Keratinocyte (primary cell): Measurements from ENCODE around the gene PDIA2. TPM values are rescaled to one million over a fixed set of nuclear protein-coding genes. Genes with fewer than 3 reads are reported as not detected.

Experiments used
- DNase-seq: peaks from one replicate; pipeline ENCODE4 v3.0.0-alpha.2; 2011; ENCODE audit warnings: low read depth, missing footprints, low spot score
- FAIRE-seq: peaks from 2 replicates; lab custom pipeline; 2011; peaks lifted over from hg19 to GRCh38; lab: Jason Lieb, UNC
- H2AFZ ChIP-seq: 2 replicates; pipeline ENCODE4 v1.6.0; 2012; ENCODE audit warnings: low read length, control low read depth, inconsistent platforms; ENCODE audit not compliant: control insufficient read depth
- H3K27ac ChIP-seq: 2 replicates; pipeline ENCODE4 v1.5.1; 2011; ENCODE audit warnings: low read length; ENCODE audit not compliant: control insufficient read depth, insufficient read depth
- H3K27me3 ChIP-seq: 3 replicates; pipeline ENCODE4 v1.6.0; 2011; ENCODE audit warnings: low read length; ENCODE audit not compliant: control insufficient read depth, insufficient read depth; ENCODE audit errors: extremely low read depth
- H3K36me3 ChIP-seq, 2 experiments: 2 replicates in 1 of 2; 3 replicates in 1 of 2; pipeline ENCODE4 v1.5.1; 2011; ENCODE audit warnings: low read length in 2 of 2, mild to moderate bottlenecking in 1 of 2; ENCODE audit not compliant: control insufficient read depth in 2 of 2, insufficient read depth in 2 of 2; ENCODE audit errors: extremely low read depth in 1 of 2
- H3K4me1 ChIP-seq: 3 replicates; pipeline ENCODE4 v1.5.1; 2011; ENCODE audit warnings: low read length; ENCODE audit not compliant: control insufficient read depth, insufficient read depth; ENCODE audit errors: extremely low read depth
- H3K4me2 ChIP-seq: 3 replicates; pipeline ENCODE4 v1.6.0; 2011; ENCODE audit warnings: low read depth, low read length; ENCODE audit not compliant: control insufficient read depth, insufficient read depth; ENCODE audit errors: extremely low read depth
- H3K4me3 ChIP-seq, 3 experiments: fragments of 200-600 bp in 1 of 3; sonication (generic) in 1 of 3; 2 replicates in 2 of 3; 3 replicates in 1 of 3; pipeline ENCODE4 v1.5.1; 2011 to 2016; ENCODE audit warnings: low read length in 3 of 3, mild to moderate bottlenecking in 3 of 3, control low read depth in 2 of 3, inconsistent platforms in 1 of 3, low read depth in 1 of 3, mixed read lengths in 1 of 3, mixed run types in 1 of 3, moderate library complexity in 1 of 3; ENCODE audit not compliant: control insufficient read depth in 2 of 3, insufficient read depth in 2 of 3; ENCODE audit errors: extremely low read depth in 1 of 3
- H3K79me2 ChIP-seq: 2 replicates; pipeline ENCODE4 v1.6.0; 2012; ENCODE audit warnings: low read length; ENCODE audit not compliant: control insufficient read depth, insufficient read depth
- H3K9ac ChIP-seq: 3 replicates; pipeline ENCODE4 v1.6.0; 2011; ENCODE audit warnings: low read length; ENCODE audit not compliant: control insufficient read depth, insufficient read depth; ENCODE audit errors: extremely low read depth
- H3K9me1 ChIP-seq: 3 replicates; pipeline ENCODE4 v1.6.0; 2011; ENCODE audit warnings: low read length; ENCODE audit not compliant: control insufficient read depth, insufficient read depth; ENCODE audit errors: extremely low read depth
- H3K9me3 ChIP-seq: 2 replicates; pipeline ENCODE4 v1.5.1; 2012; ENCODE audit warnings: low read depth, low read length; ENCODE audit not compliant: control insufficient read depth
- H4K20me1 ChIP-seq: 3 replicates; pipeline ENCODE4 v1.6.0; 2011; ENCODE audit warnings: low read length; ENCODE audit not compliant: control insufficient read depth, insufficient read depth; ENCODE audit errors: extremely low read depth
- EZH2 ChIP-seq: IDR thresholded peaks from one replicate; pipeline ENCODE4 v1.6.1; 2012; ENCODE audit warnings: inconsistent platforms, mild to moderate bottlenecking, low read length, moderate library complexity
- dilution Hi-C: fragments of 300-500 bp; cut with MboI; formaldehyde crosslinking; loops from one replicate; pipeline ENCODE4 v1.7.0; 2020; ENCODE audit warnings: low sequenced_read_pairs; ENCODE audit not compliant: extremely low pct_ligation_motif_present
- polyA plus RNA-seq, 5 experiments: library from polyadenylated mRNA; depleted of rRNA in 3 of 5; stranded (reverse) in 3 of 5; stranded (forward) in 1 of 5; unstranded in 1 of 5; fragments of >200 nt; gene quantifications; 1 replicate in 1 of 5; 2 replicates in 3 of 5; 3 replicates in 1 of 5; pipeline versions ENCODE4 v1.2.1 to v1.2.3, GENCODE V29; 2011 to 2012; ENCODE audit warnings: missing spikeins in 2 of 5, low read depth in 1 of 5, low replicate concordance in 1 of 5
- TF ChIP-seq, protein P1 (sequence below), 3 experiments: IDR thresholded peaks in 1 of 3; conservative IDR thresholded peaks in 1 of 3; optimal IDR thresholded peaks in 1 of 3; 2 replicates in 2 of 3; 3 replicates in 1 of 3; pipeline versions ENCODE3 to v1.5.1; 2011; ENCODE audit warnings: low read length in 3 of 3, mild to moderate bottlenecking in 3 of 3, moderate library complexity in 2 of 3, control low read depth in 1 of 3, inconsistent platforms in 1 of 3; ENCODE audit not compliant: insufficient read depth in 2 of 3; ENCODE audit errors: extremely low read depth in 1 of 3

The PDIA2 gene
- polyA plus RNA-seq, 1 donor (not counting 4 experiments of a cell fraction or from before 2014, with no cell fraction given), result 0.42 TPM

DNA sequence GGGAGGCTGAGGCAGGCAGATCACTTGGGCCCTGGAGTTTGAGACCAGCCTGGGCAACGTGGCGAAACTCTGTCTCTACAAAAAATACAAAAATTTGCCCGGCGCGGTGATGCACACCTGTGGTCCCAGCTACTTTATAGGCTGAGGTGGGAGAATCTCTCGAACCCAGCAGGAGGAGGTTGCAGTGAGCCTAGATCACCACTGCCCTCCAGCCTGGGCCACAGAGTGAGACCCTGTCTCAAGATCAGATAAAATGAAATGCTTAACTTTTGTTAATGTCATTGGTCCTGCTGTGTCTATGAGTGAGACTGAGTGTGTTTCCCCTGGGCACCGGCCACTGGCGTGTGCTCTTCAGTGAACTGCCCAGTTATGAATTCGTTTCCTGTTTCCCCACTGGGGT lies 37.9 kb upstream of the PDIA2 start:
- no peak overlapping the region for H3K4me3 ChIP-seq
- FAIRE-seq, result no peak
- no peaks in the 10 kb centered on the region for H3K27me3 ChIP-seq
- H3K9me3 ChIP-seq, result no peaks in the 10 kb centered on the region
- H4K20me1 ChIP-seq, result no peaks in the 10 kb centered on the region
- no peak overlapping the region for H3K4me2 ChIP-seq
- no peak overlapping the region for H3K27ac ChIP-seq
- H2AFZ ChIP-seq, result no peak overlapping the region
- no peak for DNase-seq
- TF ChIP-seq EZH2, result no peak
- TF ChIP-seq, protein P1, sequence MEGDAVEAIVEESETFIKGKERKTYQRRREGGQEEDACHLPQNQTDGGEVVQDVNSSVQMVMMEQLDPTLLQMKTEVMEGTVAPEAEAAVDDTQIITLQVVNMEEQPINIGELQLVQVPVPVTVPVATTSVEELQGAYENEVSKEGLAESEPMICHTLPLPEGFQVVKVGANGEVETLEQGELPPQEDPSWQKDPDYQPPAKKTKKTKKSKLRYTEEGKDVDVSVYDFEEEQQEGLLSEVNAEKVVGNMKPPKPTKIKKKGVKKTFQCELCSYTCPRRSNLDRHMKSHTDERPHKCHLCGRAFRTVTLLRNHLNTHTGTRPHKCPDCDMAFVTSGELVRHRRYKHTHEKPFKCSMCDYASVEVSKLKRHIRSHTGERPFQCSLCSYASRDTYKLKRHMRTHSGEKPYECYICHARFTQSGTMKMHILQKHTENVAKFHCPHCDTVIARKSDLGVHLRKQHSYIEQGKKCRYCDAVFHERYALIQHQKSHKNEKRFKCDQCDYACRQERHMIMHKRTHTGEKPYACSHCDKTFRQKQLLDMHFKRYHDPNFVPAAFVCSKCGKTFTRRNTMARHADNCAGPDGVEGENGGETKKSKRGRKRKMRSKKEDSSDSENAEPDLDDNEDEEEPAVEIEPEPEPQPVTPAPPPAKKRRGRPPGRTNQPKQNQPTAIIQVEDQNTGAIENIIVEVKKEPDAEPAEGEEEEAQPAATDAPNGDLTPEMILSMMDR (optimal IDR thresholded peaks at IDR 0.05 in 1 of 3, IDR thresholded peaks at IDR 0.05 in 1 of 3, conservative IDR thresholded peaks at IDR 0.05 in 1 of 3; ENCODE audit: extremely low read depth in 1 of 3, insufficient read depth in 2 of 3, low read length in 3 of 3), result no peak
- no peaks in the 10 kb centered on the region for H3K79me2 ChIP-seq
- H3K9me1 ChIP-seq, result no peaks in the 10 kb centered on the region
- no peak overlapping the region for H3K9ac ChIP-seq
- peaks cover 0 to 7% of the 10 kb centered on the region in 2 experiments for H3K36me3 ChIP-seq
- dilution Hi-C loops, result no loop called here
- no peaks in the 10 kb centered on the region for H3K4me1 ChIP-seq

DNA sequence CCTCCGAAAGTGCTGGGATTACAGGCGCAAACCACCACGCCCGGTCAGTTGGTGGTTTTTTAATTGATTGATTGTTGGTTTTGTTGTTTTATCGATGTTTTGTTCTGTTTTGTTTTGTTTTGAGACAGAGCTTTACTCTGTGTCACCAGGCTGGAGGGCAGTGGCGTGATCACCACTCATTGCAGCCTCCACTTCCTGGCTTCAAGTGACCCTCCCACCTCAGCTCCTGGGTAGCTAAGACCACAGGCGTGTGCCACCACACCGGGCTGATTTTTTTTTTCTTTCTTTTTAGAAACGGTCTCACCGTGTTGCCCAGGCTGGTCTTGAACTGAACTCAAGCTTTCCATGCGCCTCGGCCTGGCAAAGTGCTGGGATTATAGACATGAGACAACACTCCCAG lies 35.9 kb upstream of the PDIA2 start:
- no peak for TF ChIP-seq EZH2
- TF ChIP-seq, protein P1 (optimal IDR thresholded peaks at IDR 0.05 in 1 of 3, IDR thresholded peaks at IDR 0.05 in 1 of 3, conservative IDR thresholded peaks at IDR 0.05 in 1 of 3; ENCODE audit: extremely low read depth in 1 of 3, insufficient read depth in 2 of 3, low read length in 3 of 3), result no peak
- Histone ChIP-seq H3K27me3 (no peaks in the 10 kb centered on the region), H2AFZ (no peak overlapping the region), H3K27ac (no peak overlapping the region), H3K9ac (no peak overlapping the region), H3K4me1 (no peaks in the 10 kb centered on the region), H4K20me1 (no peaks in the 10 kb centered on the region), H3K4me3 (no peak overlapping the region), H3K79me2 (no peaks in the 10 kb centered on the region), H3K4me2 (no peak overlapping the region), H3K9me3 (no peaks in the 10 kb centered on the region), H3K36me3 (peaks cover 0 to 5% of the 10 kb centered on the region in 2 experiments), H3K9me1 (no peaks in the 10 kb centered on the region)
- DNase-seq (no peak), FAIRE-seq (no peak)
- dilution Hi-C loops, result no loop called here
